NCI-H82 treated with DMSO at 0.1 percent for 48 hours (cell line): ENCODE measurements around the gene C5orf63.
"Not testable (repeated sequence)": the region's sequence is repeated elsewhere in the genome, so short reads cannot be mapped to it uniquely, and the experiment has no call there.

Experiments used
- DNase-seq: peaks from one replicate; lab custom pipeline; 2025; ENCODE audit not compliant: unreplicated experiment; lab: John Stamatoyannopoulos, UW

C5orf63 gene

DNA sequence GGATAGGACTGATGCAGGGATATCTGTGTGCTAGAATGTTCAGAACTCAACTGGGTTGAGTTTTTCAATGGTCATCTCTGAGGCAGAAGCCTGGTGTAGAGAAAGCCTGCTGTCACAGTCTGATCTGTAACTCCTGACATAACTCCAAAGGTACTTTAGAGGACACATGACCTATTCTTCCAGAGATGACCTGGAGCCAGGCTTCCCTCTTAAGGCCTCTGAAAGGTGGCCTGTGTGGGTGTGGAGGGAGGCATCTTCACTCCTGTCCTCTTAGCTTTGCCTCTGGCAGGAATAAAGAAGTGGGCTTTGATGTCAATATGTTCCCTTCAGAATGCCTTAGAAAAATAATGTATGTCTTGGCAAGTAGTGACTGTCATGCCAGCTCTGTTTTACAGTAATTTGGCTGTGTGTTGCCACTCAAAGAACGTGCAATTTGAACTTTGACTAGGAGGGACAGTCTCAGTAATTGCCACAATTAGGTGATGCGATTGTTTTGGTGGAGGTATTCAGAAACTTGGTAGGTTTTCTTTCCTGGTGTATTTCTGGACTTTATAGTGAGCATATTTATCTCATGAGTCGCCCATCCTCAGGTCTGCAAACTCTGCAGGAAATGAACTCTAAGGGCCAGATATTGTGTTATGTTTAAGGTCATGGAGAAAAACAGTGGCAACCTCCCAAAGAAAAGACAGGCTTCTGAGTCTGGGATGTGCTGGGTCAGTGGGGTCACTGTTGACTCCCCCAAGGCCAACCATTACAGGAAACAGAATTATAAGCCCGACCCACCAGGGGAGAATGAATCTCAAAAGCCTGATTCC lies 3.2 kb upstream of the C5orf63 start:
- DNase-seq: no peak

DNA sequence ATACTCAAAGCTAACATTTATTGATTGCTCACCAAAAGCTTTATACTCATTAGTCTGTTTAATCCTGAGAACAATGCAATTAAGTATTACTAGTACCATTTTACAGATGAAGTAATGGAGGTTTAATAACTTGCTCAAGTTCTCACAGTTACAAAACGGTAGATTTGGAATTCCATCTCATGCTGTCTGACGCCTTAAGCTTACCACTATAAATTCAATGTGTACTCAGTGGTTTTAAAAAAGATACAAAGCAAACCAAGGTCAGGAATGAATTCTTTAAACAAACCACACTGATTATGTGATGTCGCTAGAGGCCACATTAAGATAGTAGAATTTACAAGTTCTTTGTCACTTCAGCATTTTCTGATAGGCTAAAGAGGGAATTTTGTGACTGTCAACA lies 1.2 kb upstream of the C5orf63 start:
- no peak for DNase-seq

DNA sequence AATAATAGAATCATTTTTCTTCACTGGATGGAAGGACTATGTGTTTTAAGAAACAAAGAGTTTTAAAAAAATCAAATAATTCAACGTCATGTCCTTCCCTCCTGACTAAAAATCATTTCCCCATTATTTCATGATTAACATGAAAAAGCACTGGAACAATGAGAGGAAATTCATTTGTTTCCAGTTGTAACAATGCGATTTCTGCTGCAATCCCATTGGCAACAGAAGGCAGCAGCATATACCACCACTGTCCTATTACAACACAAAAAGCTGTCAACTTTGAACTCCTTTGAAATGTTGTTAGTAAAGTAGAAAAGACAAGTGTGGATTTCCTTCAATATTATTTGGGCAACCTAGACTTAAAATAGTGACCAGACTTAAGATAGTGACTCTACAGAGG lies 3.1 kb downstream of the C5orf63 start:
- no peak for DNase-seq

DNA sequence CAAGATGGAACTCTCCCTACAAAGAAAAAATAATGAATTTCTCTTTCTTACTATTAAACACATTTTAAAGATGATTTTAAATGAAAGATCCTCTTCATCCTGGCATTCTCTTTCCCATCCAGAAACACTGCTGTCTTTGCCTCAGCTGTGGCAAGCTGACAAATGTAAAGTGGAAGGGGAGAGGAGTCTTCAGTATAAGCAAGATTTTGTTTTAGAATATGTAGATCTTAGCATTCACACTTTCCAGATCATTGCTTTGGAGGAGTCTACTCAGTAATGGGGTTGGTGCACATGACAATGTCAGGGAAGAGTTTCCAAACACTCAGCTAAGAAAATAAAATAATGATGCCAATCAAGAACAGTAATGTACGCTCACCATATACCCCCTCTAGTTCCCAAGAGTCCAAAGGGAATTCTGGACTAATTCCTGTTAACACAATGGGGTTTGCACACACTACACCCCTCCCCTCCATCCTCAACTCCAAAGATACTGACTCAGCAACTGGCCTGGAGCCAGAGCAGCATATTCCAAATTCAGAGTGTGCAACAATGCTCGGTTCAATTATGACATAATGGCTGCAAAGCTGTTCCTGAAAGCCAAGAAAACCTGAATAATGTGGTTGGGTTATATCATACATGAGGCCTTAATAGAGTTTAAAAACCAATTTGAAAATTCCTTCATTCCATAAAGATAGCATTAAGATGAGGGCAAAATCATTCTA lies 4.6 kb downstream of the C5orf63 start:
- DNase-seq: no peak

DNA sequence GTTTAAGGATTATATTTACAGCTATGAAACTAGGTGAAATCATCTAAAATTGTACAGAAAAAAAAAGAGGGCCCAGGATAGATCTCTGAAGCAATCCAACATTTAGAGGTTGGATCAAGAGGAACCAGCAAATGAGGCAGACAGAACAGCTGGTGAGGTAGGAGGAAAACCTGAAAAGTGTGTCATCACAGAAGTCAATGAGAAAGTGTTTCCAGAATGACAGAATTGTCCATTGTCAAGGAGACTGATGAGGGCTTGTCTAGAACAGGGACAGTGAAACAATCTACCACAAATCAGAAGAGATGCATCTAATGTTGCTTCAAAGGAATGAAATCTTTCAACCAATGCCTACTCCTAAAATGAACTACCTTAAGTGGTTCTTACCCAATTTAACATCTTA lies 6.6 kb downstream of the C5orf63 start:
- no peak for DNase-seq

DNA sequence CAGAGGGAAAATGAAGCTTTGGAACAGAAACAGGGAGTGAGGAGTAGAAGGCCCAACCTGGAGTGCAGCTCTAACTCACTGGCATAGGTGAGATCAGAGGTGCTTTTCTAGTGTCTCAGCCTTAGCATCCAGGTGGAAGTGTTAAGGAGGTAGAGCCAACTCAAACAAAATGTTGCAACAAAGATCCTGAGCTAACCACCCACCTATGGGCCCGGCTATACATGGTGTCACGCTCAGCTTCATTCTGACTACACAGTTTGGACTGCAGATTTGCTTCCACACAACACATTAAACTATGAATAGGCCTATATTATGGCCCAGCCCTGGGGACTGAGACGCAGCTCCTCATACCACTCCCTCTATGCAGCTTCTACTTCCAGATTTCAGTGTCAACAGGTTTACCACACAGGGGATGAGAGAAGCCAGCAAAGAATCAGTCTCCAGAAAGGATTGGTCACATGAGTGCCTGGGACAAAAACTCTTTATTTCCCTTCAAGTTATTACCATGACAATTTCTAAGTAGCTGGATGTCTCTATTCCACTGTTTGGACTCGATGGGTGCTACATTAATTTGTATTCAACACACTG lies 9.0 kb downstream of the C5orf63 start:
- DNase-seq: no peak

DNA sequence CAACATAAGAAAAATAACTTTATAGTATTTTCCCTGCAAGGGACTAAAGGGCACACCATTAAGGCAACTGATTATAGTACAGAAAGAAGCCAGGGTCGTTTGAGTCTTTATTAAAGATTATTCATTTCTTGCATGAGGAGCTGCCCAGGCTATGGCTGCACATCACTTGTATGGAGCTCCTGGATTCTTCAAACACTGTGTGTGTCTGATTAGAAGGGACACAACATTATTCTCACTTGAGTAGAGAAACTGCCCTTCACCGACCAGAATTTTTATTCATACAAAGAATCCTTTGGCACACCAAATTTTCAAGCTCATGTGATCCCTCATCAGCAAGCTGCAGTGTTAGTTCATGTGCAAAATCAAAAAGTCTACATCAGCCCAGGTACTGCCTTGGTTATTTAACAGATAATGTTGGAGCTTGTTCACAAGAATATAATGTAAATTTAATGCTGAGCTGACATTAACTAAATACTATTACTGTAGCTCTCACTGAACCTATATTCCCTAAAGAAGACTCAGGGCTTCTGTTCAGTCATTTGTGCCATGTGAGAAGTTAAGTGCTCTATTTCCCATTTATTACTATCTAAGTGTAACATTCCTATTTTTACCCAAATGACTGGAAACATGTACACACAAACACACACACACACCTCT lies 9.9 kb downstream of the C5orf63 start:
- no peak for DNase-seq

DNA sequence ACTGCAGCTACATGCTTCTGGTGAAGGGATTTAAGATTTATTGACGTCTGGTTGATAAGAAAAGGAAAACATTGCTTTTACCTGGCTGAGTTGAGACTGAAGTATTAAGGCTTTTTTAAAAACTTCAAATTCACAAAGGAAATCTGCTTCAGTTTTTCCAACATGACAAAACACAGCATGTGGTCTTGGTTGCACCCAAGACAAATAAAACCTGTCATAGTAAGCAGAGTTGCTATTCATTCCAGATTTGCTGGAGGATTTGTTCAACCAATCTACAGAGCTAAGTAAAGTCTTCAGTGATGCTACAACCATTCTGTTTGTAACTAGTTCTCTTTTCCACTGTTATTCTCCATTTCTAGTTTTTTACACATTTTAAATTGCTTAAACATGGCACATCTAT lies 11.3 kb downstream of the C5orf63 start:
- DNase-seq: no peak

DNA sequence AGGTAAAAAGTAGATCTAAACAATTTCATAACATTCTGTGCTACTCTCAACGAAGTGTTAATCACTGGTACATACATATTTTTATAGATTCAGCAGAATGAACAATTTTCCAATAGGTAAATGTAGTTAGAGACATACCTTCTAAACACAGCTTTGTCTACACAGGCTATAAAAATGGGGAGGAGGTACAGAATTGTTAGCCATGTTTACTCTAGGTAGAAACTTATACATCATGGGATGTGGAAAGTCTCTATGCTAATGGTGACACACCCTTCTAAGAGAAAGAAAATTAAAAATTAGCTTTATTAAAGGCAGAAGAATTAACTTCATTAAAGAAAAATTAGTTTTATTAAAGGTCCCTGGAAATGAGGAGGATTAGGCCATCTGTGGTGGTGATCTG lies 11.8 kb downstream of the C5orf63 start:
- no peak for DNase-seq

DNA sequence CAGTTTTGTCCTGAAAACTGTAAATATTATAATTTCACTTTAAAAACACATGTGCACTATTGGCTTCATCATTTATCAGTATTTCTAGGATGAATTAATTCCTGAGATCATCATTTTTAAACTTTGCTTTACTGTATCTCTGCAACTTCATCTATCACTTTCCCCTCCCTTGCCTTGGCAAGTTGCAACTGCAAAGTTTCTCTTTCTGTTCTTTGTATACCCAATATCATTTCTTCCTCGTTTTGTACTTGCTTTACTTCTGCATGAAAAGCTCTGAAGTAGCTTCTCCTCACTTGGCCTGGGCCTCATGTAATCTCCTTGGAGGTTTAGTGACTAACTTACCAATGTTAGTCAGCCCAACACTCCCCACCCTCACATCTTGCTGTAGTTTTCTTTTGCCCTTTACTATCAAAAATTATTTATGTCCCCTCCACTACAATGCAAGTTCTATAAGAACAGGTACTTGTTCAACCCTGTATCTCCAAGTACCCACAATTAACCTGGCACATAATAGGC lies 12.8 kb downstream of the C5orf63 start:
- DNase-seq: no peak

DNA sequence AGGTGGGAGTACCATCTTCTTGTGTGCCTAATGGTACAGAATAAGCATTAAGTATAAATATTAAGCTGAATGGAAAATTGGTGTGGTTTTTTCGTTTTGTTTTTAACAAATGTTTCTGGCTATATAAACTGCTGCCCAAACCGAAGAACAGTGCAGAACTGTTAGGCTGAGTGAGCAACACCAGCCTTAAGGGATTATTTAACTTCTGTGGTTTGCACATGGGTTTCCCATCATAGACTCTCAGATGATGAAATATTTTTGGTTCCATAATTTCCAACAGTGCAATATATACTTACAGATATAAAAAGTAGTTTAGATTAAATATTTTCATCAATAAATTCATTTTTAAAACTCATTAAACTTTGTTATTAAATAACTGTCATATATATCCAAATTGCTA lies 16.4 kb downstream of the C5orf63 start:
- DNase-seq: no peak

DNA sequence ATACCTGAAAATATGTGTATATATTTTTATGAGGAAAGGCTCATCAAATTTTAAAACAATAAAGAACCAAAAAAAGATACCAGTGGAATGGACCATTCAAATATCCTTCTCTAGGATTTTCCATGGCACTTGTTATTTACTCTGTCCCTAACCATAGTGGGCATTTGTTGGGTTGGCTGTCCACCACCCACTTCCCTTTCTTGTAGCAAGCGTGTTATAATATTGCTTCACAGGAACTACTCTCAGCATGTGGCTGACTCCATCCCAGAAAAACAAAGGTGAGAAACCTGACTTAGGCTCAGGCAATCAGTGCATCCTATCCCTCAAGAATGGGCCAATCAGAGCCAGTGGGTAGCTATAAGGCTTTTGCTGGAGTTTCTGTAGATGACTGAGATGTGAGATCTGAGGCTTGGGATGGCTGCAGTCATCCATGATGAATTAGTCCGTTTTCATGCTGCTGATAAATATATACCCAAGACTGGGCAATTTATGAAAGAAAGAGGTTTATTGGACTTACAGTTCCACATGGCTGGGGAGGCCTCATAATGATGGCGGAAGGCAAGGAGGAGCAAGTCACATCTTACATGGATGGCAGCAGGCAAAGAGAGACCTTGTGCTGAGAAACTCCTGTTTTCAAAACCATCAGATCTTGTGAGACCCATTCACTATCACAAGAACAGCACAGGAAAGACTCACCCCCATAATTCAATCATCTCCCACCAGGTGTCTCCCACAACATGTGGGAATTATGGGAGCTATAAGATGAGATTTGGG lies 17.2 kb downstream of the C5orf63 start:
- DNase-seq: no peak

DNA sequence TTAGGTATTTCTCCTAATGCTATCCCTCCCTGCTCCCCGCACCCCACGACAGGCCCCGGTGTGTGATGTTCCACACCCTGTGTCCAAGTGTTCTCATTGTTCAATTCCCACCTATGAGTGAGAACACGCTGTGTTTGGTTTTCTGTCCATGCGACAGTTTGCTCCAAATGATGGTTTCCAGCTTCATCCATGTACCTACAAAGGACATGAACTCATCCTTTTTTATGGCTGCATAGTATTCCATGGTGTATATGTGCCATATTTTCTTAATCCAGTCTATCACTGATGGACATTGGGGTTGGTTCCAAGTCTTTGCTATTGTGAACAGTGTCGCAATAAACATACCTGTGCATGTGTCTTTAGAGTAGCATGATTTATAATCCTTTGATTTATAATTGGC lies 19.8 kb downstream of the C5orf63 start:
- DNase-seq: not testable (repeated sequence)

DNA sequence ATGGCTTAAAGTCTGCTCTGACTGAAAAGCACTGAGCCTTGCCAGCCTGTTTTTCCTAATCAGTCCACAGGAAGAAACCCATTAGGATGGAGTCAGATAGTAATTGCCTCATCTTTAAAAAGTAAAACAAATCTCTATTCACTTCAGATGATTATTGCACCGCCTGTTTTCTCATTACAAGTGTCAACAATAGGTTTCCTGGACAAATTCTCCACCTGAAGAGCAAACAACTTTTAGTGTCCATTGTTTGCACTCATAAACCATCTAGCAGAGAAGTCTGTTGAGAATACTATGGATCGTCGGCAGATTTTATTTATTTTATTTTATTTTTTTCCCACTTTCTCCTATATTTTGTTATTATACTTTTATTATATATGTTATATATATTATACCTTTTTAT lies 20.3 kb downstream of the C5orf63 start:
- DNase-seq: no peak

DNA sequence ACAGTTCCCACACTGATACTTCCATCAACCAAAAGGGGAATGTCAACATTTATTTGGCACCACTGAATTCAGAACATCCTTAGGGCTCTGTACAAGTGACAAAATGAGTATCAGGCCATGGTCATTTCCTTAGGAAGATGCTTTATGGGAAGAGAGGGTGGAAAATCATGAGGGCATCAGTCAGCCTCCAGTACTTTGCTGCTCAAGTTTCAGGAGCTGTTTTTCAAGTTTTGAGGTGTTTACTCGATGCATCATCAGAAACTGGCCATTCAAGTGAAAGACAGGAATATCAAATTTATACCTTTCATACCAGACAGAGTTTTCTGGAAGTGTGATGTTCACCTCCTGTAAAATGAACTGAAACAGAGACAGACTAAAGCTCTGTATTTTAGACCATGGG lies 21.7 kb downstream of the C5orf63 start:
- no peak for DNase-seq

DNA sequence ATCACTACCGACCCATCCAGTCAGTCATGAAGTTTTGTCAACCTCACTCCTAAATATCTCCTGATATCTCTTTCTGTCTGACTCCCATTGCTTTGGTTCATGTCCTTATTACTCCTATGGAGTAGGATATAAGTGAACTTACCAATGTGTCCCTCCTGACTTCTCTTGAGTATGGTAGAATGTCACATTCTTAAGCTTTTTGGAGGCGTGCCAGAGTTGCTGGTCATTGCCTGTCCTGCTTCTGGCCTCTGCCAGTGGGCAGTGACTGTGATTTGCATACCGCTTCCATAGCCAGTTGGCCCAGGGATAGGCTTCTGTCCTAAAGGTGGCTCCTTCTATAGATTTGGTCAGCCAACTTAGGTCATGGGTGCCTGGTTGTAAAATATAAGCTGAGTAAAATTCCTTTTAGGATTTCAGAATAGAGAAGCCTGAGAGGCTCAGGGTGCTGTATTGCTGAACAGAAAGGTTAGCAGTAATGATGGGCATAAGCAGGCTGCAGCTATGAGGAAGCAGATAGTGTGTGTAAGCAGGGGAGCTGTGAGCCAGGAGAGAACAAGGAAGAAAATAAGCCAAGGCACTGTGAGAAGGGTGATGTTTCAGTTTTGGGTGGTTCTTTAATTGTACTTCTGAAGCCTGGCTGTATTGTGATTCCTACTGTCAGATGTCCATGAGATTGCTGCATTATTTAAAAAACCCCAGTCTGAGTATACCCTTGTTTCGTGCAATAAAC lies 26.8 kb downstream of the C5orf63 start:
- no peak for DNase-seq

DNA sequence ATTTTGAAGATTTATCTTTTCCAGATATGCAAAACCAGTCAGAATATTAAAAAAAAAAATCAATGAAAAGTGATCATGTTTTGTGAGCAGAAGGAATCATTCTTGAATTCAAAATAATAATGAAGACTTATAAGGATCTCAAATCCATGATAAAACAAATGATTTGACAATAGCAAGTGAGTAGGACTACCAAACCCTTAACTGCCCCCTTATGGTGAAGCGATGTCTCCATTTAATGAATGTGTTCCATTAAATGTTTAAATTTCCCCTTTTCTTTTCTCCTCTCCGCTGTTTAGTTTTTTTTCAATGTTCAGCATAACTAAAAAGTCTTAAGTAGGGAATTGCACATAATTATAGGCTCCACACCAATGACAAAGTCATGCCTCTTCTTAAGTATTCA lies 30.7 kb downstream of the C5orf63 start:
- no peak for DNase-seq

DNA sequence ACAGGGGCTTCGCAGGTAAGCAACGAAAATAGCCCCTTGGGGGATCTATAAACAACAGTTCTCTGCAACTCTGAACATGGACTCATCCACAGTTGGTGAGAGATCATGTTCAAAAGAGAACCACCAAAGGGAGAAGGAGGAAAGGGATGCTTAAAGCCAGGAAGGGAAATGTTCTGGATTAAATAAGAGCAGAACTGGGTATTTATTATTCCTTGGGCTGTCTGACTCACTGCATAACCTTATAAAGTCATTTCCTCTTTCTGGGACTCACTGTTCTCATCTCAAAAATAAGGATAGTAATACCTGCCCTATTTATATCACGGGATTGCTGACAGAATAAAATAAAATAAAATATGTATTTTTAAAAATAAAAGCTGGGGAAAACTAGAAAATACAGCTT lies 31.7 kb downstream of the C5orf63 start:
- no peak for DNase-seq

DNA sequence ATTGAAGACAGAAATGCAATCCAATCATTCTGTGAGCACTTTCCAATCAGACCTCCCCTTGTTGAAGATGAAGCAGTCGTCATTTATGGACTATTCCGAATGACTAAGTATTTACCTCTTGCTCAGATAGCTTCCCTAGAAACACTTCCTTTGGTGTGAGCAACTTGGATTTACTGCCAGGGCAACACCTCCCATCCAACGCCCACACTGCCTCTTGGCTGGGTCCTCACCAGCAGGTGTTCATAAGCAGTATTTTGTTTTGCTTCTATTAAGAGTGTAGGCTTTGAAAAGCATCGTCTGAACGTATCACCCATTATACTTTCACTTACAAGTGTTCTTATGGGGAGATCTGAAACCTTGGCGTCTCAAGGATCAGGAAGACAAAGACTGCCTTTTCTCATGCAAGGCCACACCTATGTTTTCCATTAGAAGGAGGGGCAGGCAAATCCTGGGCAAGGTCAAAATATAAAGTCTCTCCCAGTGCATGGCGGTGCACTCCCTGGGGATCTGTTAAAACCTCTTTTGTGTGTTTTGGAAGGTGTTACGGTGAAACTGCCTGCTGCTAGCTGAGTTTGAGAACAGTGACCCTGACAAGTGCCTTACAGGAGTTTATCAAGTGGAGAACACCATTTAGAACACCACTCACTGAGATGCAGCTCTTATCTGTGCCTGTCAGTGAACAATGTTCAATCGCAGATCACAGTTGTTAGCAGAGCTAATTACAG lies 32.3 kb downstream of the C5orf63 start:
- DNase-seq: no peak
